Spleen (tissue), 11 donors: ENCODE measurements around the gene SLC22A1. TPM values are rescaled to one million over a fixed set of nuclear protein-coding genes. Genes with fewer than 3 reads are reported as not detected.

Experiments
- DNase-seq: peaks from one replicate; pipeline ENCODE4 v3.0.0-alpha.2; 2020
- H3K27ac ChIP-seq, 8 donors: fragments of 200-600 bp; sonication (generic) in 7 of 8; 1 replicate in 4 of 8; 2 replicates in 4 of 8; pipeline versions ENCODE4 v1.5.0 to v1.8.0; 2016 to 2021; ENCODE audit warnings: inconsistent platforms in 4 of 8, mild to moderate bottlenecking in 4 of 8, moderate library complexity in 1 of 8
- H3K27me3 ChIP-seq, 7 donors: fragments of 200-600 bp; sonication (generic) in 6 of 7; replicated peaks in 1 of 7; 1 replicate in 4 of 7; 2 replicates in 3 of 7; pipeline versions ENCODE4 v1.5.0 to v1.8.0; 2016 to 2021; ENCODE audit warnings: inconsistent platforms in 3 of 7, mild to moderate bottlenecking in 1 of 7
- H3K36me3 ChIP-seq, 6 donors: fragments of 200-600 bp; sonication (generic) in 5 of 6; 1 replicate in 4 of 6; 2 replicates in 2 of 6; pipeline versions ENCODE4 v1.5.0 to v1.8.0; 2016 to 2021; ENCODE audit warnings: inconsistent platforms in 2 of 6
- H3K4me1 ChIP-seq, 6 donors: fragments of 200-600 bp; sonication (generic) in 5 of 6; 1 replicate in 3 of 6; 2 replicates in 3 of 6; pipeline versions ENCODE4 v1.5.0 to v1.8.0; 2016 to 2021; ENCODE audit warnings: inconsistent platforms in 3 of 6
- H3K4me3 ChIP-seq, 8 donors: fragments of 200-600 bp; sonication (generic) in 7 of 8; 1 replicate in 4 of 8; 2 replicates in 4 of 8; pipeline versions ENCODE4 v1.5.0 to v1.8.0; 2016 to 2021; ENCODE audit warnings: inconsistent platforms in 4 of 8, mild to moderate bottlenecking in 4 of 8, moderate library complexity in 2 of 8
- H3K9me3 ChIP-seq, 8 donors: fragments of 200-600 bp; sonication (generic) in 7 of 8; 1 replicate in 4 of 8; 2 replicates in 4 of 8; pipeline versions ENCODE4 v1.5.0 to v1.8.0; 2016 to 2021; ENCODE audit warnings: inconsistent platforms in 4 of 8
- CTCF ChIP-seq, 11 experiments: fragments of 200-600 bp in 7 of 11; fragments of 450-650 bp in 4 of 11; sonication (generic) in 4 of 11; IDR thresholded peaks in 8 of 11; conservative IDR thresholded peaks in 3 of 11; 1 replicate in 7 of 11; 2 replicates in 4 of 11; pipeline versions ENCODE4 v1.4.0 to v1.8.0; 2016 to 2021; ENCODE audit warnings: antibody characterized with exemption in 11 of 11, inconsistent platforms in 4 of 11, mild to moderate bottlenecking in 1 of 11
- POLR2A ChIP-seq, 3 donors: fragments of 450-650 bp; IDR thresholded peaks; one replicate each; pipeline ENCODE4 v1.5.1; 2017; ENCODE audit warnings: antibody characterized with exemption in 3 of 3, mild to moderate bottlenecking in 1 of 3
- POLR2AphosphoS5 ChIP-seq, 3 donors: sonication (generic); formaldehyde crosslinking; IDR thresholded peaks; one replicate each; pipeline ENCODE4 v1.5.1; 2017; ENCODE audit warnings: antibody characterized with exemption in 3 of 3
- WGBS, 5 donors: extraction: QIAGEN DNeasy Blood & Tissue Kit in 3 of 5; methylation state at CpG; one replicate each; pipeline versions ENCODE4 v1.1.5 to v1.1.7; 2013 to 2018; 5-methylcytosine and 5-hydroxymethylcytosine counted together
- intact Hi-C: fragments of 100-400 bp; cut with DNase I; formaldehyde crosslinking; loops from one replicate; pipeline ENCODE4 v1.15.0; 2023; ENCODE audit warnings: low total_unique reads
- polyA plus RNA-seq, 3 donors: library from polyadenylated mRNA; stranded (reverse); fragments of 200-250 nt; gene quantifications; one replicate each; pipeline ENCODE4 v1.2.1, GENCODE V29; 2013
- total RNA-seq, 7 donors: library from RNA; depleted of rRNA in 3 of 7; stranded (reverse); fragments of >200 nt in 3 of 7; fragmentation: NEBNext Ultra II Directional in 4 of 7; extraction: Animal tissue kit (Norgen Biotek cat#: 25700) in 4 of 7; gene quantifications; one replicate each; pipeline versions ENCODE4 v1.1.0 to v1.2.1, GENCODE V29; 2016 to 2021
- donor health status: healthy with polysubstance abuse.
- donor health status: DM: no; HTN: no; CAD: no; lungs with moderate emphysema.
- donor health status: DM: no; HTN: no; CAD: no.
- donor health status: Bipolar disorder and iron deficiency.
- donor health status: healthy.
- donor health status: DM: no; HTN: no; CAD: no.
- donor health status: DM: yes; HTN: yes; CAD: no.

Gene SLC22A1
- total and polyA plus RNA-seq, 10 donors = 0.23 to 6.1 (median 3.9) TPM

- 63 to 96% (median 84%) methylated on average over 2 of the region's 2 CpGs for WGBS, 5 donors
- H3K27ac ChIP-seq = no peak overlapping the region
- no peak for TF ChIP-seq POLR2AphosphoS5 (IDR thresholded peaks at IDR 0.05)
- no peak for TF ChIP-seq CTCF (IDR thresholded peaks at IDR 0.05 in 8 of 11, conservative IDR thresholded peaks at IDR 0.05 in 3 of 11)
- TF ChIP-seq POLR2A (IDR thresholded peaks at IDR 0.05) = no peak
- H3K27me3 ChIP-seq = no peaks in the 10 kb centered on the region
- no peaks in the 10 kb centered on the region for H3K36me3 ChIP-seq
- no peak overlapping the region for H3K4me3 ChIP-seq
- H3K9me3 ChIP-seq = peaks cover 0 to 7% (median 2%) of the 10 kb centered on the region in 8 donors
- intact Hi-C loops = no loop called here
- DNase-seq = no peak
- no peaks in the 10 kb centered on the region for H3K4me1 ChIP-seq
Observed at GRCh38 chr6:160201061-160201460, 79.4 kb downstream of the SLC22A1 start.

- Histone ChIP-seq H3K9me3 (peaks cover 0 to 13% (median 6%) of the 10 kb centered on the region in 8 donors), H3K4me1 (no peaks in the 10 kb centered on the region), H3K36me3 (no peaks in the 10 kb centered on the region), H3K27me3 (no peaks in the 10 kb centered on the region), H3K4me3 (no peak overlapping the region), H3K27ac (no peak overlapping the region)
- DNase-seq = no peak
- TF ChIP-seq POLR2AphosphoS5 (IDR thresholded peaks at IDR 0.05) (no peak), POLR2A (IDR thresholded peaks at IDR 0.05) (no peak), CTCF (IDR thresholded peaks at IDR 0.05 in 8 of 11, conservative IDR thresholded peaks at IDR 0.05 in 3 of 11) (no peak)
- intact Hi-C loops = no loop called here
- 50 to 59% (median 52%) methylated on average over 2 of the region's 2 CpGs for WGBS, 5 donors
Observed at GRCh38 chr6:160202411-160202810, 80.8 kb downstream of the SLC22A1 start.

DNA sequence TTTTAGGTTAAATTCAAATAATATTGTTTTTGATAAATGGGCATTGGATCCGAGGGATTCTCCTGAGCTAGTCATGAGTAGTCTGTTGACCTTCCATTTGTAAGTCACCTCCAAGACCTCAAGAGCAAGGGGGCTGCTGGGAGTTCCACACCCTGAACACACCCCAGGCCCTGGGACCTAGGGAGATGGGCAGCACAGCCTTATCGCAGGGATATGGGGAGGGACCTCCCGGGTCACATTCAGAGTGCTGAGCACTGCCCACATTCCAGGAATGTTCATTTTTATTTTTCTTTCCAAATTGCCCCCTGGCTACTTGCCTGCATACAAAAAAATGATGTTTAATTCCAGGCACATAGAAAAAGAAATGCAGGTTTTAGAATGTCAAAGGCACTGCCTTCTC, 81.5 kb downstream of the SLC22A1 start:
- no peaks in the 10 kb centered on the region for H3K4me1 ChIP-seq
- TF ChIP-seq POLR2AphosphoS5 (IDR thresholded peaks at IDR 0.05) (no peak), CTCF (IDR thresholded peaks at IDR 0.05 in 8 of 11, conservative IDR thresholded peaks at IDR 0.05 in 3 of 11) (no peak), POLR2A (IDR thresholded peaks at IDR 0.05) (no peak)
- DNase-seq = no peak
- WGBS, 5 donors = 66 to 88% (median 70%) methylated on average over 3 of the region's 3 CpGs
- H3K9me3 ChIP-seq = peaks cover 0 to 18% (median 12%) of the 10 kb centered on the region in 8 donors
- intact Hi-C loops = no loop called here
- no peak overlapping the region for H3K27ac ChIP-seq
- H3K36me3 ChIP-seq = no peaks in the 10 kb centered on the region
- H3K27me3 ChIP-seq = no peaks in the 10 kb centered on the region
- H3K4me3 ChIP-seq = no peak overlapping the region

DNA sequence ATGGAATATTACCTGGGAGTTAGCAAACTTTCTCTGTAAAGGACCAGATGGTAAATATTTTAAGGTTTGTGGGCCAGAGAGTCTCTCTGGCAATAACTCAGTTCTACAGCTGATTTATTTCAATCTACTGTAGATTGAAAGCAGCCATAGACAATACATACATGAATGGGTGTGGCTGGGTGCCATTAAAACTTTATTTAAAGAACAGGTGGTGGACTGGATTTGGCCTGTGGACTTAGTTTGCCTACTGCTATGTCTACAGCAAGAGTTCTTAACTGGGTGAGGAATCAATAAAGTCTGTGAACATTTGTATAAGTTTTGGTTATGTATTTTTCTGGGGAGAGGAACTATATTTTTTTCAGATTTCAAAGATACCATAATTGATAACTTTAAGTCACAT, 81.9 kb downstream of the SLC22A1 start:
- H3K27me3 ChIP-seq = no peaks in the 10 kb centered on the region
- DNase-seq = no peak
- TF ChIP-seq CTCF (IDR thresholded peaks at IDR 0.05 in 8 of 11, conservative IDR thresholded peaks at IDR 0.05 in 3 of 11) = no peak
- TF ChIP-seq POLR2AphosphoS5 (IDR thresholded peaks at IDR 0.05) = no peak
- no peak for TF ChIP-seq POLR2A (IDR thresholded peaks at IDR 0.05)
- H3K4me3 ChIP-seq = no peak overlapping the region
- no peaks in the 10 kb centered on the region for H3K36me3 ChIP-seq
- peaks cover 0 to 23% (median 14%) of the 10 kb centered on the region in 8 donors for H3K9me3 ChIP-seq
- no peak overlapping the region for H3K27ac ChIP-seq
- H3K4me1 ChIP-seq = no peaks in the 10 kb centered on the region
- intact Hi-C loops = no loop called here
